Measurements from ENCODE around the gene NPAS3.
A peak's percentile ranks its signal among the peaks of the same experiment; 100 is the strongest.

The NPAS3 gene

DNA sequence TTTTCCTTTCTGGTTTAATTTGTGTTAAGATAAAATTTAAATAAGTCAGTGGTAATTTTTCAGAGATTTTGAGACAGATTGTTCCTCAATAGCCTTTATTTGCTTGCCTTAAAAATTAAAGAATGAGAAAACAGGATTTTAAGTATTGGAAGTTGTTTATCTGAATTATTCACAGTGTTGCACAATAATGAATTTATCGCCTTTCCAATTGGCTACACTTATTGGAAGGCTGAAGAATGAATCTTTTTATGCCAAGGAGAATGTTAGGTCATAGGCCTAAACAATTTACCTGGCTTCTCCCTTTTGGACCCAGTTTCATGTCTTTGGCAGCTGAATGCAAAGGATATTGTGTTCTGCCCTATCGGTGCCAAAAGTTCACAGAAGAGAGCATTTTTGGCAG is 250.2 kb downstream of the NPAS3 start:
- DNase-seq, result no peak

DNA sequence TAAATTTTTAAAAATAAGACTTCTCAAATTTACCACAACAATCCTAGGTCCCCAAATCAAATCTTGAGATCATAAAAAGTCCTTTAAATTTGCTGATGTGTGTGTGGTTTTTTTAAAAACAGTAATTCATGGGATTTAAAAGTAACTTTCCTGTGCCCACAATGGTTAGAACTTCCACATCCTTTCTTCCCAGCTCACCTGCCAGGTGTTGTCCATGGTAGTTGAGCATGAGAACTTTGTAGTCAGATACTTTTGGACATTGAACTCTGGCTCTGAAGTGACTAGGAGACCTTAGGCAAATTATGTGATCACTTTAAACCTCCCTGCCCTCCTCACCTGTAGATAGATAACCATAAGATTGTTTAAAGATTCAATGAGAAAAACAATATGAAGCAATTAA is 253.2 kb downstream of the NPAS3 start:
- DNase-seq, result no peak

GRCh38 chr14:33194551-33194950 is 255.9 kb downstream of the NPAS3 start:
- no peak for DNase-seq

- no peak for DNase-seq
Measured at GRCh38 chr14:33198684-33199083, 260.0 kb downstream of the NPAS3 start.

- no peak for DNase-seq
Measured at GRCh38 chr14:33201116-33201515, 262.4 kb downstream of the NPAS3 start.

DNA sequence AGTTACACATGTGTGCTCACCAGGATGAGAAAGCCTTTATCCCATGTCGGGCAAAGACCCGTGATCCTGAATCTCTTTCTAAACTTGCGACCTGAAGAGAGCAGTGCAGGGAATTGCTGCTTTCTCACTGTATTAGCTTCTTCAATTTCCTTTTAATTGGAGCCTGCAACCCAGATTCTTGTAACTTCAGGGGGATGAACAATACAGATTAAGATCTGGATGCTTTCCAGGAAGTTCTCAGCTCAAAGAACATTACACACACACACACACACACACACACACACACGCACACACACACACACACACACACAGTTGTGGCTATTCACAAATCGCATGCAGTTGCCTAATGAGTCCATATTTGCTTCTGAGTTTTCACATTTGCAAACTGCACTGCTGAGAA is 268.3 kb downstream of the NPAS3 start:
- DNase-seq, result no peak

- DNase-seq, result no peak
Measured at GRCh38 chr14:33207467-33208017, 268.9 kb downstream of the NPAS3 start.

DNA sequence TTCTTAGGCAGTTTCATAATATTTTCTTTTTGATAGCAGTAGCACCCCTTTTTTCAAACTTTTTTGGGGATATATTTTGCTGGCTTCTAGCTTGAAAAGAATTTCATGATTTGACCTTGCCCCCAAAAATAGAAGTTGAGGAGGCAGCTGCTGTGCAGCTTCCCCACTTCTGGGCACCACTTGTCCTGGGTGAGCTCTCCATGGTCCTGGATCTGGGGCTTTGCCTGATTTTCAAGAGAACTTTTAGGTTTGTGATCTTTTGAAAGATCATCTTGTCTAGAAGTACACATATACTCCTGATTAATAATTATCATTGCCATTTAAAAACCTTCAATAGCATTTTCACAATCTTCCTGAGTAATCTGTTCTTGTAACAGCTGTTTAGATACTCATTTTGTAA is 271.6 kb downstream of the NPAS3 start:
- DNase-seq, result no peak

GRCh38 chr14:33218026-33218425 is 279.3 kb downstream of the NPAS3 start:
- DNase-seq, result no peak

DNA sequence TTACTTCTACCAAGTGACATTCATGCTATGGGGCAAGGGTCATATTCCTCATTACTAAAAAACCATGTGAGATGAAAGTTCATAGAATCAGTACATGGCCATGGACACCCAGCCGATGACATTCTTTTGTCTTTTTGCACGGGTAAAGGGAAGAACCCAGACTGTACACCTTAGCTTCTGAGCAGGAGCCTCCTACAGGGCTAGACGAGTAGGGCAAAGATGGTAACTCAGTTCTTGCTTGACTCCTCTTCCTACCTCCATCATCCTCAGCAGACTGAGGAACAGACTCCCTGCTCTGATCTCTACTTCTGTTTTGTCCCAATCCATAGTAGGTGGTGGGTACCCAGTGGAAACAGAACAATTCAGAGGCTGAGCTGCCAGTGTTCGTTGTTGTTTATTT is 281.3 kb downstream of the NPAS3 start:
- DNase-seq, result no peak

- peak; percentile 27 to 64 for DNase-seq
Measured at GRCh38 chr14:33229269-33229929, 290.7 kb downstream of the NPAS3 start.

- no peak for DNase-seq
Measured at GRCh38 chr14:33230021-33230420, 291.3 kb downstream of the NPAS3 start.

DNA sequence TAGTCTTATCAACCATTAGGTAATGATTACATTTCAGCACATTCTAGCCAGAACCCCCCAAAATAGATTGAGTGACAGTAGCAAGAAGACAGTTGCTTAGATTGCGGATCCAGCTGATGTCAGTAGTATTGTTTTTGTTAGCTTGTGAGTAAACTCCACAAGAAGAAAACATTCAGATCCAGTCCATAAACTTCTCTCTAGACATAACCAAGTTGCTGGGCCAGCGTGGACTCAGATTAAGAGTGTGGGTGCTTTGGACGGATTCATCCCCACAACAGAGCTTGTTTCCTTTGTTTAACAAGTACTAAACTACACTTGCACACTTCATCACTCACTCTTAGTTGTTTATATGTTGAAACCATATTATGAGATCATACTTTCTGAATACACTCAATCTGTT is 293.4 kb downstream of the NPAS3 start:
- DNase-seq, result no peak

DNA sequence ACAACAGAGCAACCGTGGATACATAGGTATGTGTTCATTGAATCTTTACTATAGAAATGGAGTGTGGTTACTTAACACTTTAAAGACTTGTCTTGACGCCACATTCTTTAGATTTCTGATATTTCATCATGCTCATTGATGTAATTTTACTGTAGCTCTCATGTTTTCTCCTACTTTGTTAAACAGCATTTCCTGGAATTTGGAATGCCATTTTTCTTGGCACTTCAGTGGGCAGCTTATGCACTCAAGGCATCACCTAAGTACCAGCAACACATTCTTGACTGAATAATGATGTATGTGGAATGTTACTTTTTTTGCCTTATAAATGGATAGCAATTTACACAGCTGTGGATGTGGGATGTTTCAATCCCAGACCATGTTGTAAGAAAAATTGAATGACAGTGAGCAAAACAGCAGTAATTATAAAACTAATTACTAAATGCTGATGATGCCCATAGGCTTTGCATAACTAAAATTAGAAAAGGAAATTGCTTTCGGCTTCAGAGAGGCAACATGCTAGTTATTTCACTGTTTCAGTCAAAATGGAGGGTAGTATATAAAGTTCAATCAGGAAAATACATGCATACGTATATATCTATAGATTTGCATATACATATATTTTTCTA is 298.5 kb downstream of the NPAS3 start:
- no peak for DNase-seq

DNA sequence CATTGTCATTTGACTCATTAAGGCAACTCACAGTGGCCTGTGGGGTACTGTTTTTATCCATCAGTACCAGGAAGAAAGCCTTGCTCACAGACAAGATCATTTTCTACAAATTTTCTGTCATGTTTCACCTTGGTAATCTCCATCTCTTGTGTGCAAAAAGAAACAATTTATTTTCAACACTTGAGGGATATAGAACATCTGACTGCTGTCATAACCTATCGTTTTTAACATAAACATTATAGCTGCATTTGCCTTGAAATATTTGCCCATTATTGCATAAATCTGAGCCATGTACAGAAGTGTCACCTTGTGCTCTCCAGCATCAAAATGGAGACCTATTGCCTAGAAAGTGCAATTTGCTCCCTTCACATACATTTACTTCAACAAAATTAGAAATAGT is 300.8 kb downstream of the NPAS3 start:
- DNase-seq, result no peak

- no peak for DNase-seq
Measured at GRCh38 chr14:33240466-33240865, 301.8 kb downstream of the NPAS3 start.

GRCh38 chr14:33241331-33241730 is 302.7 kb downstream of the NPAS3 start:
- DNase-seq, result no peak

DNA sequence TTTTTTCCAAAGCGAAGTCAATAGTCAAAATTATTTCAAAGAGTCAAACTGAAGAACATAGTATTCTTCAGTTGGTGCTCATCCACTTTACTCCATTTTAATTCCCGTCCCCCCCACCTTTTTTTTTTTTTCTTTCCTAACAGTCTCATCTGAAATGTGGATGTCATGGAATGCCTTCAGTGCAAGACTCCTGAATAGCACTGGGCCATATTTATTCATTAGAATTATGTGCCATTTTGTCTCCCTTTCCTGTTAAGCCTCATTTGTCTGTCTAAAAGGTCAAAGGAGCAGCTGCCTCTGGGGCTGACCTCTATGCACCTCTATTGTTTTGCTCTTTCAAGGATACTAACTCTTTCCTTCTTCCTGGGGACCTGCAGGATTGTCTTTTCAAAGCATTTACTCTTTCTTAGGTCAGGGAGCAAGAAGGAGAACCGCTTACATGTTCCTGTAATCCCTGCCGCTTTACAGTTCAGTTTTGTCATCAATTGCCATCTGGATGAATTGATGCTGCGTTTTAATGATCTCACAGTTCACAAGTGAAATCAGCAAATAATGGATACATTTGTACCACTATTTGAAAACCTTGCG is 310.6 kb downstream of the NPAS3 start:
- DNase-seq, result no peak

GRCh38 chr14:33250963-33251362 is 312.3 kb downstream of the NPAS3 start:
- no peak for DNase-seq

DNA sequence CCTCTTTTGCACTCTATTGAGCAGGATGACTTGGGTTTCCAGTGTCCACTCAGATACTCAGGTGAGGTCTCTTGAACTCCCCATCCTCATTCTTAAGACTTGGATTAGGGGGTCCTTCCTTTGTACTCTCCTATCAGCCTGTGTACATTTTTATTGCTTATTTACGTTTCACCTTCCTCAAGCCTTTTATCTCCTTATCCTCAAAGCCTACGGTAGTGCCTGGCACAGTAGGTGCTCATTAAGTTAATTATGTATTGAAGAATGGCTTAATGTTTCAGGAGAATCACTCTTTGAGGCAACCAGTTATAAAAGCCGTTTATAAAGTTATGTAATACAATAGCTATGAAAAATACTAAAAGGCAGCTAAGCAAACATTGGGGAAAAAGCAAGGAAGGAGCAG is 315.7 kb downstream of the NPAS3 start:
- DNase-seq, result no peak

DNA sequence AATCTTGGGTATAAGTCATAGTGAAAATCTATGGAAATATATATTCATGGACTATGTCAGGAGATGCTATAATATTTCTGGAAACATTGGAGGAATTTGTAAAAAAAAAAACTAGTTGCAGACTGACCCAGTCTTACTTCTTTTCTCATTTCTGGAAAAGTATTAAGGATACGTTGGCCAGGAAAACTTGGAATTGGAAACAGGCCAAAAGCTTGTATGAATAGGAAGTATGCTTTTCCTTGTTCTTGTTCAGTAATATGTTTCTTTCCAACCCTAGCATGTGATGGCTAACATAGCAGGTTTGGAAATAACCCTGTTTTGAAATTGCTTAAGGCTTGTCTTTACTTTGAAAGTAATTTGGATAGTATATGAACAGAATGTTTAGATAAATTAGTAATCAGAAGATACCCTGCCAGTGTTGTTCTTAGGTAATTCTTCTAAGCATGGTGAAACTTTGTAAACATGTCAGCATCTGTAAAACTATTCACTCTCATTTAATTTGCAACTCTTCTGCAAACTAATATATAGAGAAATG is 316.2 kb downstream of the NPAS3 start:
- DNase-seq, result no peak

GRCh38 chr14:33257796-33258195 is 319.1 kb downstream of the NPAS3 start:
- no peak for DNase-seq

DNA sequence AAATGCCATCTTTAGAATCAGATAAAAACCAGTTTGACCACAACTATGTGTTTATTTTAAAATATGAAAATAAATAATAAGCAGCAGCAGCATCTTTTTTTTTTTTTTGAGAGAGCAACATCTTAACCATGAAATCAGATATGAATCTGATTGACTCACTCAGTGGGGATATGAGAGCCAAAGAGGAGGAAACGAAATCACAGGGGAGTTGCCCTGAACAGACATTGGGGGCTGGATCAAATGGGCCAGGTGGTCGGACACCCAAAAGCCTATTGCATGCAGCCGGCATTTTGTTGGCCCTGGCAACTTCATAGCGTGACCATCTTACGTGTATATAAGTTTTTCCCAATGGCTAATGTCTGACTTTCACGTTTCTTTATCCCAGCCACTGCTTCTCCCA is 321.1 kb downstream of the NPAS3 start:
- no peak for DNase-seq

DNA sequence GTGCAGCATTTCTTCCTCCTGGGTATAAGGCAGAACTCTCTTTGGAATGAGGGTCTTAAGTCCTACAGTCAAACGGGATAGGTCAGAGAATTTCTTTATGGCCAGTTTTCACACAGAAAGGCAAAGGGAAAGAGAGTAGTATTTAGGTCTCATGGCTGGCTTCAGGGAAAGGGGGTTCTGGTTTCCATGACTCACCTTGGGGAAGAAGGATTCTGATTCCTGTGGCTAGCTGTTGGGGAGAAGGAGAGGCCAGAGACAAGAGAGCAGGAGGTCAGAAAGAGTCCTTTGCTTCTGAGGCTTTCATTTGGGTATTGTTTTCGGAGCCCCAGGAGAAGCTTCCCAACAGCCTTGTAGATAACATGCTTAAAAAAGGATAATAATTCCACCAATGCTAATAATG is 332.5 kb downstream of the NPAS3 start:
- no peak for DNase-seq
